Spleen (tissue), 7 donors: Measurements from ENCODE around the gene EHMT1.

Experiments used
- CTCF ChIP-seq, 11 experiments: fragments of 200-600 bp in 7 of 11; fragments of 450-650 bp in 4 of 11; sonication (generic) in 4 of 11; IDR thresholded peaks in 8 of 11; conservative IDR thresholded peaks in 3 of 11; 1 replicate in 7 of 11; 2 replicates in 4 of 11; pipeline versions ENCODE4 v1.4.0 to v1.8.0; 2016 to 2021; ENCODE audit warnings: antibody characterized with exemption in 11 of 11, inconsistent platforms in 4 of 11, mild to moderate bottlenecking in 1 of 11
- POLR2A ChIP-seq, 3 donors: fragments of 450-650 bp; IDR thresholded peaks; one replicate each; pipeline ENCODE4 v1.5.1; 2017; ENCODE audit warnings: antibody characterized with exemption in 3 of 3, mild to moderate bottlenecking in 1 of 3
- donor health status: DM: no; HTN: no; CAD: no; lungs with moderate emphysema.
- donor health status: DM: no; HTN: no; CAD: no.
- donor health status: DM: no; HTN: no; CAD: no.

GRCh38 chr9:137823986-137824771 lies 205.4 kb downstream of the EHMT1 start:
- no peak for TF ChIP-seq CTCF (IDR thresholded peaks at IDR 0.05 in 8 of 11, conservative IDR thresholded peaks at IDR 0.05 in 3 of 11)
- no peak for TF ChIP-seq POLR2A (IDR thresholded peaks at IDR 0.05)
